ENCODE data around the gene TAS1R2. TPM values are rescaled to one million over a fixed set of nuclear protein-coding genes. Genes with fewer than 3 reads are reported as not detected.

Gene TAS1R2
- total and polyA plus RNA-seq, 2 of the 13 experiments (the other 11 are each of a cell fraction or from before 2014, with no cell fraction given), result not detected

DNA sequence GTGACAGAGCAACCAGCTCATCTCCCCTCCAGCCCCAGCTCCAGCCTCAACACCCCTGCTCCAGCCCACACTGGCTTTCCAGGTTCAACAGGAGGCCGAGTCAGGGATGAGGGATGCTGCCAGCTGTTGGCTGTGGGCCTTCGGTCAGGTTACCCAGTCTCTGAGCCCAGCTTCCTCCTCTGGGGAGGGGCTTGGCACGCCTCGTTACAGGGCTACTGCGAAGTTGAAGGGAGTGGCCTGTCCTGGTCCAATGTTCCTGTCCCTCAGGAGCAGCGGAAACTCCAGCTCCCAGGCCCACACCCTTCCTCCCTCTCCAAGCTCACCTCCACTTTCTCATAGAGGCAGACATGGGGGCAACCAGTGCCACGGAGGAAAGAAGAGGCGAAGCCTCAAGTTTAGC, 15.1 kb upstream of the TAS1R2 start:
- intact Hi-C loops (cut with micrococcal nuclease; ENCODE audit: unreplicated experiment), result no loop called here
- WGBS (ENCODE audit: low lambda C conversion rate), result 96% methylated on average over 8 of the region's 8 CpGs
- CTCF ChIA-PET (ENCODE audit: low intra/inter-chr PET ratio, low total read pairs), result interaction anchor here (1.2 kb wide), 1 partner anchor 32 kb away, joined by 3 read pairs; no protein-coding TSS in a partner anchor

DNA sequence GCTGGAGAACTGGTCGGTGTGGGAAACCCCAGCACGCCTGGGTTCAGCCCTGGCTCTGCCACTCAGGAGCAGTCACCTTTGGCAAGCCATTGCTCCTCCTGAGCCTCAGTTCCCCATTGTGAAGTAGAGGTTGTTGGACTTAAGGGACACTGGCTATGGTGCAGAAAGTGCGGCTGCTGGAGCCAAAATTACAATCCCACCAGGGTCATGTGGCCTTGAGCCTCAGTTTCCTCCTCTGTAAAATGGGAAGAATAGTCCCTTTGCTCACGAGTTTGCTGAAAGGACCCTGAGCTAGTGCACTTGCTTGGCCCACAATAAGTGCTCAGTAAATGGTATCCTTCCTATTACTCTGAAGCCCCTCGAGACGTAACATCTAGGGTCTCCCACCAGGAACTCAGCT, 14.6 kb upstream of the TAS1R2 start:
- no peak overlapping the region for H2AFZ ChIP-seq (ENCODE audit: low read length)
- H3K4me3 ChIP-seq (replicated peaks in 1 of 3; ENCODE audit: insufficient read depth in 1 of 3, low read depth in 2 of 3, low read length in 3 of 3), result no peak overlapping the region
- H3K4me1 ChIP-seq (ENCODE audit: insufficient read depth, low read length), result no peaks in the 10 kb centered on the region
- peaks cover 25 to 64% of the 10 kb centered on the region in 2 experiments for H3K36me3 ChIP-seq (replicated peaks in 1 of 2; ENCODE audit: control insufficient read depth in 1 of 2, insufficient read depth in 2 of 2, low read length in 2 of 2)
- intact Hi-C loops (cut with micrococcal nuclease; ENCODE audit: unreplicated experiment), result no loop called here
- no peak overlapping the region for H3K27ac ChIP-seq (ENCODE audit: extremely low read length, insufficient read depth, low read length)
- no peak for FAIRE-seq
- H3K4me2 ChIP-seq (ENCODE audit: low read depth, low read length), result no peak overlapping the region
- ChIA-PET POLR2A (no interaction called here), CTCF (ENCODE audit: low intra/inter-chr PET ratio, low total read pairs) (no interaction called here)
- DNase-seq (ENCODE audit: low spot score), result no peak
- H4K20me1 ChIP-seq (ENCODE audit: insufficient read depth, low read length), result peaks cover 30% of the 10 kb centered on the region
- no peak for ATAC-seq
- H3K9me3 ChIP-seq (ENCODE audit: low read length), result no peaks in the 10 kb centered on the region
- in situ Hi-C loops (cut with HindIII; ENCODE audit: extremely low pct_ligation_motif_present, low pct_unique_long_range_greater_than_20kb), result no loop called here
- no peak overlapping the region for H3K9ac ChIP-seq (ENCODE audit: insufficient read depth, low read depth, low read length)
- TF ChIP-seq KDM5B (CRISPR knock-in tag; IDR thresholded peaks at IDR 0.05; ENCODE audit: borderline replicate concordance) (no peak), ZNF629 (CRISPR knock-in tag; conservative IDR thresholded peaks at IDR 0.05) (peak; percentile 61), ZFP62 (CRISPR knock-in tag; IDR thresholded peaks at IDR 0.05) (no peak)
- no TSS peak for BruUV-seq (replicated peaks)
- H3K27me3 ChIP-seq (ENCODE audit: control insufficient read depth in 1 of 2, insufficient read depth in 2 of 2, low read length in 2 of 2), result no peaks in the 10 kb centered on the region
- no peaks in the 10 kb centered on the region for H3K79me2 ChIP-seq (ENCODE audit: insufficient read depth, low read length)
- WGBS (ENCODE audit: low lambda C conversion rate), result 94% methylated on average over 3 of the region's 6 CpGs

More for the DNA sequence above, 15.1 kb upstream of the TAS1R2 start:
- H3K9ac ChIP-seq (ENCODE audit: insufficient read depth, low read depth, low read length), result no peak overlapping the region
- TF ChIP-seq ZNF136 (CRISPR knock-in tag; IDR thresholded peaks at IDR 0.05; ENCODE audit: low read depth), result no peak
- TF ChIP-seq POLR2A (IDR thresholded peaks at IDR 0.05; ENCODE audit: insufficient read depth in 1 of 2, low read depth in 2 of 2, low read length in 2 of 2), result 0 out of 4 replicates have a peak, but pooled peaks of 1 of the 2 experiments have one; percentile 18
- ATAC-seq (no peak), FAIRE-seq (no peak), DNase-seq (ENCODE audit: low spot score) (no peak)
- peaks cover 28 to 69% of the 10 kb centered on the region in 2 experiments for H3K36me3 ChIP-seq (replicated peaks in 1 of 2; ENCODE audit: control insufficient read depth in 1 of 2, insufficient read depth in 2 of 2, low read length in 2 of 2)
- H3K27ac ChIP-seq (ENCODE audit: extremely low read length, insufficient read depth, low read length), result no peak overlapping the region
- no peak overlapping the region for H3K4me3 ChIP-seq (replicated peaks in 1 of 3; ENCODE audit: insufficient read depth in 1 of 3, low read depth in 2 of 3, low read length in 3 of 3)
- no TSS peak for BruUV-seq (replicated peaks)
- no peaks in the 10 kb centered on the region for H3K27me3 ChIP-seq (ENCODE audit: control insufficient read depth in 1 of 2, insufficient read depth in 2 of 2, low read length in 2 of 2)
- in situ Hi-C loops (cut with HindIII; ENCODE audit: extremely low pct_ligation_motif_present, low pct_unique_long_range_greater_than_20kb), result no loop called here
- no peak overlapping the region for H2AFZ ChIP-seq (ENCODE audit: low read length)
- no peak overlapping the region for H3K4me2 ChIP-seq (ENCODE audit: low read depth, low read length)
- H3K4me1 ChIP-seq (ENCODE audit: insufficient read depth, low read length), result no peaks in the 10 kb centered on the region
- no peaks in the 10 kb centered on the region for H3K9me3 ChIP-seq (ENCODE audit: low read length)
- H4K20me1 ChIP-seq (ENCODE audit: insufficient read depth, low read length), result peaks cover 30% of the 10 kb centered on the region
- H3K79me2 ChIP-seq (ENCODE audit: insufficient read depth, low read length), result no peaks in the 10 kb centered on the region
- POLR2A ChIA-PET, result no interaction called here

All from HepG2 (cell line).